Epithelial cell of proximal tubule (primary cell): ENCODE measurements around the gene MOGAT1. TPM values are rescaled to one million over a fixed set of nuclear protein-coding genes. Genes with fewer than 3 reads are reported as not detected.

Experiments
- DNase-seq: peaks from one replicate; pipeline ENCODE4 v3.0.0-alpha.2; 2011; ENCODE audit warnings: low read depth
- H3K4me3 ChIP-seq: 2 replicates; pipeline ENCODE4 v1.5.1; 2011; ENCODE audit warnings: low read depth, mild to moderate bottlenecking, low read length
- total RNA-seq: library from RNA; depleted of rRNA; stranded (reverse); fragments of >200 nt; gene quantifications from 2 replicates; pipeline ENCODE4 v1.2.3, GENCODE V29; 2015
- TF ChIP-seq, protein P1 (sequence below): conservative IDR thresholded peaks from 2 replicates; pipeline ENCODE4 v1.5.1; 2012; ENCODE audit warnings: low read depth, mild to moderate bottlenecking, low read length

Gene MOGAT1
- total RNA-seq, 1 donor from 2014 or later, result not detected

GRCh38 chr2:222652491-222653255, 18.8 kb upstream of the MOGAT1 start:
- TF ChIP-seq, protein P1, sequence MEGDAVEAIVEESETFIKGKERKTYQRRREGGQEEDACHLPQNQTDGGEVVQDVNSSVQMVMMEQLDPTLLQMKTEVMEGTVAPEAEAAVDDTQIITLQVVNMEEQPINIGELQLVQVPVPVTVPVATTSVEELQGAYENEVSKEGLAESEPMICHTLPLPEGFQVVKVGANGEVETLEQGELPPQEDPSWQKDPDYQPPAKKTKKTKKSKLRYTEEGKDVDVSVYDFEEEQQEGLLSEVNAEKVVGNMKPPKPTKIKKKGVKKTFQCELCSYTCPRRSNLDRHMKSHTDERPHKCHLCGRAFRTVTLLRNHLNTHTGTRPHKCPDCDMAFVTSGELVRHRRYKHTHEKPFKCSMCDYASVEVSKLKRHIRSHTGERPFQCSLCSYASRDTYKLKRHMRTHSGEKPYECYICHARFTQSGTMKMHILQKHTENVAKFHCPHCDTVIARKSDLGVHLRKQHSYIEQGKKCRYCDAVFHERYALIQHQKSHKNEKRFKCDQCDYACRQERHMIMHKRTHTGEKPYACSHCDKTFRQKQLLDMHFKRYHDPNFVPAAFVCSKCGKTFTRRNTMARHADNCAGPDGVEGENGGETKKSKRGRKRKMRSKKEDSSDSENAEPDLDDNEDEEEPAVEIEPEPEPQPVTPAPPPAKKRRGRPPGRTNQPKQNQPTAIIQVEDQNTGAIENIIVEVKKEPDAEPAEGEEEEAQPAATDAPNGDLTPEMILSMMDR, result no peak
- H3K4me3 ChIP-seq, result no peak overlapping the region
- DNase-seq, result no peak

DNA sequence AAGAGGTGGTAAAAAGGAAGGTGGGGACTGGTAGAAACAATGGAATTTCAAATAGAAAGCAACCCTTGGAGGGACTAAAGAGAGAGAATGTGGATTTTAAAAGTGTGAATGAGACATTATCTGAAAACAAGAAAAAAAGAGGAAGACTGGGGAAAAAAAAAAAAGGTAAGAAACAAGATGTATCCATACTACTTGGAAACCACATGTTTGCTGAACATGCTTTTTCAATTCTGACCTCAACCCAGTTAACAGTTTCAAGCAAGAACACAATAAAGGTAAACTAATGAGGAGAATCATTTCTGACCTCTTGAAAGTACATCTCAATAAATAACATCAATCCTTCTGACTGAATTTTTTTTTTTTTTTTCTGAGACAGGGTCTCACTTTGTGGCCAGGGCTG, 18.2 kb upstream of the MOGAT1 start:
- no peak for DNase-seq
- H3K4me3 ChIP-seq, result no peak overlapping the region
- TF ChIP-seq, protein P1, result no peak

- DNase-seq, result peak; percentile 89
- peak within 1 kb of the TSS; percentile 86 for H3K4me3 ChIP-seq
- TF ChIP-seq, protein P1, result no peak
Measured at GRCh38 chr2:222655787-222656525, 15.5 kb upstream of the MOGAT1 start, which contains the start of gene FARSB. TSS of gene FARSB (minus strand) at chr2:222656092. CDS start at chr2:222656073, 19 bp downstream.

DNA sequence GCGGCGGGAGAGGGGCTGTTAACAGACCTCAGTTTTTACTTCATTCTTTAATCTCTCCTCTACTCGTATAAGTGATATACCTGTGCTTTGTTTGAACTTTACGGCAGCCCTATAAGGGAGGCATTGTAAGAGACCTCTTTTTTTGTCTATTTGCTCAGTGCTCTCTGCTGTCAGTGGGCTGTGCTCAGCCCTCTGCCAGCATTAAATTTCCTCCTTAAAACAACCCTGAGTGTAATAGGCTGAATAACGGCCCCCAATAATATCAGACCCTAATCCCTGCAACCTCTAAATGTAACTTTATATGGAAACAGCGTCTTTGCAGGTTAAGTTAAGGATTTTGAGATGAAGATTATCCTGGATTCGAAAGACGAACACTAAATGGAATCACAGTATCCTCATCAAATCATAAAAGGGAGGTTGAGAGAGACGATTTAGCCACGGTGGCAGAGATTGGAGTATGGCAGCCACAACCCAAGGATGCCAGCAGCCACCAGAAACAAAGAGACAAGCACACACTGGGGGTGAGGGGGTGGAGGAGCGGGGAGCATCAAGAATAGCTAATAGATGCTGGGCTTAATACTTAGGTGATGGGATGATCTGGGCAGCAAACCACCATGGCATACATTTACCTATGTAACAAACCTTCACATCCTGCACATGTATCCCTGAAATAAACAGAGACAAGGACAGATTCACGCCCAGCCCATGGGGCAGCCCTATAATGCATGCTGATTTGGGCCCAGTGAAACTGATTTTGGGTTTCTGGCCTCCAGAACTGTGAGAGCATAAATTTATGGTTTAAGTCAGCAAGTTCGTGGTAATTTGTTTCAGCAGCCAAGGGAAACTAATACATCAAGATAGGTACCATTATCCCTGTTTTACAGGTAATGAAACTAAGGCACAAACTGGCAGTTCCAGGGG, 14.7 kb upstream of the MOGAT1 start:
- DNase-seq, result no peak
- peak overlapping the region; percentile 86 for H3K4me3 ChIP-seq
- TF ChIP-seq, protein P1, result no peak

DNA sequence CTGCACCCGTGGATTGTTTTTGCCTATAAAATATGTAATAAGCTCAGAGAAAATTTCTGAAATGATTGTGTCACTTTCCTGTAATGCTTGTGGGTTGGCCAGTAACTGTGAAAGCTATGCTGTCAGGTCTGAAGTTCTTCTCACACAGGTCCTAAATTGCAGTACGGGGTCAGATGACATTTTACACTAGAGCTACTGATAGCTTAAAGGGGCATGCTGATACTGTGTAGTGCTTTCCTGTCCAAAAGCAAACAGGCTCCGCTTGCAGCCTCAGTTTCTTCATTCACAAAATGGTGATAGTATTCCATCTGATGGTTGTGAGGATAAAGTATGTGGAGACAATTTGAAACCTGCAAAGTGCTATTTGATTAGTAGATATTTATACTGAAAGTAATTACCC, 8.0 kb upstream of the MOGAT1 start:
- TF ChIP-seq, protein P1, result no peak
- DNase-seq, result no peak
- no peak overlapping the region for H3K4me3 ChIP-seq

- DNase-seq, result no peak
- no peak overlapping the region for H3K4me3 ChIP-seq
- TF ChIP-seq, protein P1, result no peak
Measured at GRCh38 chr2:222668494-222669154, 2.8 kb upstream of the MOGAT1 start.
